Inferior parietal cortex (tissue), 1 donor: ENCODE results near the gene TSKU.

ENCODE experiments used
- DNase-seq: peaks from one replicate; pipeline ENCODE4 v3.0.0-alpha.2; 2016; ENCODE audit errors: extremely low spot score

TSKU gene

GRCh38 chr11:76783294-76783895 lies at the start of gene TSKU:
TSS of gene TSKU (plus strand) at chr11:76783356. CDS start at chr11:76795617, 12,261 bp downstream.
- DNase-seq, result no peak

GRCh38 chr11:76733906-76734305 lies 49.2 kb upstream of the TSKU start:
- DNase-seq, result peak; percentile 89

GRCh38 chr11:76734456-76735420 lies 48.4 kb upstream of the TSKU start:
- DNase-seq, result no peak

- no peak for DNase-seq
Measured at GRCh38 chr11:76735841-76736240, 47.3 kb upstream of the TSKU start.

GRCh38 chr11:76736266-76736665 lies 46.9 kb upstream of the TSKU start:
- no peak for DNase-seq

GRCh38 chr11:76736773-76737495 lies 46.2 kb upstream of the TSKU start:
- DNase-seq, result no peak

GRCh38 chr11:76738618-76739240 lies 44.4 kb upstream of the TSKU start:
- no peak for DNase-seq

- DNase-seq, result no peak
Measured at GRCh38 chr11:76739798-76740197, 43.4 kb upstream of the TSKU start.

GRCh38 chr11:76740772-76741171 lies 42.4 kb upstream of the TSKU start:
- DNase-seq, result no peak

- no peak for DNase-seq
Measured at GRCh38 chr11:76742902-76743301, 40.3 kb upstream of the TSKU start.

- no peak for DNase-seq
Measured at GRCh38 chr11:76744186-76745043, 38.7 kb upstream of the TSKU start.

- no peak for DNase-seq
Measured at GRCh38 chr11:76745044-76745376, 38.1 kb upstream of the TSKU start.

- no peak for DNase-seq
Measured at GRCh38 chr11:76745561-76746207, 37.5 kb upstream of the TSKU start.

GRCh38 chr11:76747153-76747914 lies 35.8 kb upstream of the TSKU start:
- no peak for DNase-seq

GRCh38 chr11:76747915-76748860 lies 35.0 kb upstream of the TSKU start:
- no peak for DNase-seq

GRCh38 chr11:76748948-76749347 lies 34.2 kb upstream of the TSKU start:
- DNase-seq, result no peak

- no peak for DNase-seq
Measured at GRCh38 chr11:76750067-76750466, 33.1 kb upstream of the TSKU start.

GRCh38 chr11:76750746-76751145 lies 32.4 kb upstream of the TSKU start:
- no peak for DNase-seq
